ENCODE results near the gene BACH1.
A peak's percentile ranks its signal among the peaks of the same experiment; 100 is the strongest.

Gene BACH1

DNA sequence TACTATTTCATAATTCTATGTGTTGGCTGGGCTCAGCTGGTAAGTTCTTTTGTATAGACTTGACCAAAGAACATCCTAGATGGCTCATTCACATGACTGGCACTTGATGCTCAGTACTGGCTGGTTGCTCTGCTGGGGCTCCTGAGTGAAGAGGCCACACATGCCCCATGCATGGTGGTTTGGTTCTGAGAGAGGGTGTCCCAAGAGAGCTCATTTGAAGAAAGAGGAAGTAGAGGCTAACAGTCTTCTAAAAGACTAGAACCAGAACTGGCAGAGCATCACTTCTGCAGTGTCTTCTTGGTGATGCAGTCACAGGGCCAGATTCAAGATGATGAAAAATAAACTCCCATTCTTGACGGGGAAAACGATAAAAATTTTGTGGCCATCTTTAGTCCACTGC lies 5.2 kb upstream of the BACH1 start:
- no peak for DNase-seq (ENCODE audit: low spot score)

DNA sequence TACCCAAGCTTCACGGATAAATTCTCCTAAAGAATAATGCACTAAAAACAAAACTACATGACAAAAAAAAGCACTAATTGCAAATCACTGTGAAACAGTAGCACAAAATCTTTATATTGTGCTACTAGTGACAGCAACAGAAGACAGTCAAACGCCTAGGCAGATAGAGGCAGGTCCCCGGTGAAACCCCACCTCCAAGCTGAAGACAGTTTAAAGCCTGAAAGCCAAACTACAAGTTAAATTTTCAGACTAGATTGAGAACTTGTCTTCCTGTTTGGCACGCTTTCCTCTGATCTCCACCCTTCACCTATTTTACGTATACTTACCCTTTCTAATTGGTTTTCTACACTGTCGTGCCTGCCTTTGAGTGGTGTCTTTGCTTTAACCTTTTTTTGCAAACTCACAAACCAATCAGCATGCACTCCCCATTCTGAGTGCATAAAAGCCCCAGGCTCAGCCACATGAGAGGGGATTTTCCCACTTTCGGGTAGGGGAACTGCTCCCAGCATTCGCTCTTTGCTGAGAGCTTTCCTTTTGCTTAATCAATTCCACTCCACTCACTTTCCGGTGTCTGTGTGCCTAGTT lies 3.6 kb upstream of the BACH1 start:
- no peak for DNase-seq (ENCODE audit: low spot score)

DNA sequence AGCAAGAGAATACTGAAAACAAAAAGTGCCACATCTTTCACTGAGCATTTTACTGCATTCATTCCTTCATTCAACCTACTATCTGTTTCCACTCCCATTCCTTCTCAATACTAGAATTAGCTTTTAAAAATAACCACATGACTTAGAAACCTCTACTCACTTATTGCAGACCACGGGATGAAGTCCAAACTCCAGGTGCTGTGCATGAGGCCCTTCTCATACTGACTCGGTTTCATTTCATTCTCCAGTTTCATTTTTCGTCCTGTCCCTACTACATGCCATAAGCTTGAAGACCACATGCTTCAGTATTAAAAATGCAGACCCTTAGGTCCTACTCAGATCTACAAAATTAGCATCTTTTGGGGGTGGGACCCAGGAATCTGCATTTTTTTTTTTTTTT lies 2.3 kb upstream of the BACH1 start:
- DNase-seq (ENCODE audit: low spot score): no peak

DNA sequence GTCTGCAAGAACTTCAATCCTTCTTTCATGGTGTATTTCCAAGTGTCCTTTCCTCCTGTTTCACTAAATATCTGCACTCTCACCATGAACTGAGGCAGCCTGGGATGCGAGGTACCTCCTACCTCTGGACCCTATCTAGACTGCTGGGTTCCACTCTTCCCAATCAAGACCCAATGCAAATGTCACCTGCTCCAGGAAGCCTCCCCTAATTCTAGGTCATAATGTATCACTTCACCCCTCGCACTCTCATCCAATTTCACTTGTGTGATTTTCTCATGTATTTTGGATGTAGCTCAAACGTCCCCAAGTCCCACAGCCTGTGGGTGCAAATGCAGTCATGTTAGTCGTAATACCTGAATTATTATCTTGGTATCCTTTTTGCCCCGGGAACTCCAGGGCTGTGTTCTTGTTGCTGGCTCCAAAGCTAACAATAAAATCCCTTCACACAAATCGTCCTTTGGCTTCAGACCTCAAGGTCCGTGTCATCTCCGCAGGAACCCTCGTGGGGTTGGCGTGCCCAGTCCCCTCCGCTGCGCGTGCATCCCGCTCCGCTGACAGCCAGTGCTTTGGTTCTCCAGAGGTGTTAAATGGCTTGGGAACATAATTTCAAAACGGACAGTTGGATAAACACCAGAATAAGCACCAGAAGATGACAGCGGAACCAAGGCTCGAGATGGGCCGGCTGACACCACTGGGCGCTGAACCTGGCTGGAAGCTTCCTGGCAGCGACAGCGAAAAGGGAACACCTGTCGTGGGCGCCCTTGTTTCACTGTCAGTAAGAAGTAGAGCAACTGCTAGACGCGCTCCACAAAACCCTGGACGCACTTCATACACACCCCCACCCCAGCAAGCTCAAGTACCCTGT lies 1.0 kb upstream of the BACH1 start:
- DNase-seq (ENCODE audit: low spot score): no peak

DNA sequence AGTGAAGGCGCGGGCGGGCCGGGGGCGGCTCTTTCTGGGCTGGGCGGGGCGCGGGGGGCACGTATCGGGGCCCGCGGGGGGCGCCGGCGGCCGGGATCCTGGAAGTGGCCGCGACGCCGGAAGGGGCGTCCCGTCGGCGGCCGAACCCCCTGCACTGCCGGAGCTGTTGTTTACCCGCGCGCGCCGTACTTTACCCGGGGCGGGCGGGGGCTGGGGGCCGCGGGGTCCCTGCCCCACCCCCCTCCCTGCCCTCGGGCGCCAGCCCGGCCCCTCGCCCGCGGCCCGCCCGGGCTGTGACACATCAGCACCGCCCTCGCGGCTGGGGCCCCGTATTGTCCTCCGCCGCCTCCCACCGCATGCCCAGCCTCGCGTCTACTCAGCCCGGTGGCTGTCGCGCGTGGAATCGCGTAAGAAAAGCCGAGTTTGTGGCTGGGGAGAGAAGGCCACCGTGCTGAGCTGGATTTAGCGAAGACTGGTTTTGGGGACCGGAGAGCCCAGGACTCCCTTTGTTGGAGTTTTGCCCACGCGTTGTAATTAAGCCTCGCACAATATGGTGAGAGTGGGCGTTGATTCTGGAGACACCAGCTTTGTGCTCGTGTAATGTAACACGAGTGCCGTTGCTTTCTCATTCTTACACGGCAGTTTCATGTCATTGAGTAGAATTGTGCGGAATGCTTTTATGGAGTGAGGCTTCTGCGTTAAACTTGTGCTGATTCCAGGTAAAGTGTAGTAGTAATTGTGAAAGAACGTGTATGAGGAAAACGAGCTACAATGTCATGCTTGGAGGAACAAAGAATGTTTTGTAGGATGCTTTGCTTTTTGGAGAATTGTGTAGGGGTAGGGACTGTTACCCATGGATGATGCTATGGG lies 559 bp downstream of the BACH1 start:
- DNase-seq (ENCODE audit: low spot score): peak; percentile 46

DNA sequence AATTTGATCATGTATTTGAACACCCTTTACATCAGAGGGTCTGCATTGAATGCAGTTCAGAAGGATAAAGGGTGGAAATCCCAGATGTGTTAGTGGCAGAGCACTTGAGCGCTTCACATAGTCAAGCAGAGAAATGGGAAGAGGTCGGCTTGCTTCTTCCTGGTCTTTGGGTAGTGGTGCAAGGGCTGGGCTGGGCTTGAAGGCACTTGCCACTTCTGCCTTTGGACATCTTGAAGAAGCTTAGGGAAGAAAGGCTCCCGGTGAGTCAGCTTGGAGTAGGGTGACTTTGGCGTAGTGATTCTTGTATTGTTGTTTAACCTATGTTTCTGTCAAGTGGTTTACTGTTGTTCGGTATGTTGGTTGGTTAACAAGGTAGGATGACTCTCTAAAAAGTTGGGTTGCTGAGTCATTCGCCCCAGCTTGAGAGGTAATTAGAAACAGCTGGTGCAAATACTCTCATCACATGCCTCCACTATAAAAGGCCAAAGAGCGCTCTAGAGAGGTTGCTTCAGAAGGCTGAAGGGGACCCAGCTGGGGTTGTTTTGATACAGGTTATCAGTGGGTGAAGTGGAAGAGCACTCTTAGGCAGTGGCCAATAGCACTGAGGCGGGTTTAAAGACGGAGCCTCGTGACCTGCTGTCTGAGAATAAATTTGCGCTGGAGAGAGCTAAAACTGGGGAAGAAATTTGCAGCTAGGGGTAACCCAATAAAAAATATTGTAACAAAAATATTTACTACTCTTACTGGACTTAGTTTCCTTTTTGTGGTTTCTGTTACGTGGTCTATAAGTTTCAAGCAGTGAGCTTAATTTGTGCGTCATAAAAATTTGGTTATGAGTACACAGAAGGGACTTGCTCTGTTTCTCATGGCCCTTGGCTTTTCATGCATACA lies 1.4 kb downstream of the BACH1 start:
- peak; percentile 46 for DNase-seq (ENCODE audit: low spot score)

DNA sequence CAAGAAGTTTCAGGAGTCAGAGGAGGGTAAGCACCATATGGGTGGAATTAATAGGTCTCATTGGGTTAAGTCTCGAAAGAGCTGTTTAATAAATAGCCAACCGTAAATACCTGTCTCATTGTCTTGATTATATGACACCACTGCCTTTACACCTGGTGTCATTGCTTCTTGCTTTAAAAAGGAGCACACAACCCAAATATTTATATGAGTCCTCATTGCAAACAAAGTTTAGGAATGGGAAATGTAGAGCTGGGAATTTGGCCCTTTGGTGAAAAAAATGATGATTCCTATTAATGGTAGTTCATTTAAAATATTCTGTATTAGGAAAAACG lies 2.1 kb downstream of the BACH1 start:
- DNase-seq (ENCODE audit: low spot score): no peak

DNA sequence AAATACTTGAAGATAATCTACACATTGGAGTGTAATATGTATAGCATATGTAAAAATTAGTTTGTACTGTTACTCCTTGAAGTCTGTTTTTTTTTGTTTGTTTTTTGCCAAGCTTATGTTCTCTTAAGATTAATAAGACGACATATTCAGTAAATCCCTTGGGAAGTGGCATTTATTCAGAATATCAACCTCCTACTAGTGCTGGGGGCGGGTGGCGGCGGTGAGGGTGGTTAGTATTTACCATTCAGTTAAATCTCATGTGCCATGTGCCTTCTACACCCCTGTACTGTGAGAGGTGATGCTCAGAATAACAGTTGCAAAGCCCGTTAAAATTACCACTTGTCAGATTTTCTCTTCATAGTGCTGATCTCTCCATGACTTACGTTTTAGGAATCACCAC lies 3.0 kb downstream of the BACH1 start:
- no peak for DNase-seq (ENCODE audit: low spot score)

DNA sequence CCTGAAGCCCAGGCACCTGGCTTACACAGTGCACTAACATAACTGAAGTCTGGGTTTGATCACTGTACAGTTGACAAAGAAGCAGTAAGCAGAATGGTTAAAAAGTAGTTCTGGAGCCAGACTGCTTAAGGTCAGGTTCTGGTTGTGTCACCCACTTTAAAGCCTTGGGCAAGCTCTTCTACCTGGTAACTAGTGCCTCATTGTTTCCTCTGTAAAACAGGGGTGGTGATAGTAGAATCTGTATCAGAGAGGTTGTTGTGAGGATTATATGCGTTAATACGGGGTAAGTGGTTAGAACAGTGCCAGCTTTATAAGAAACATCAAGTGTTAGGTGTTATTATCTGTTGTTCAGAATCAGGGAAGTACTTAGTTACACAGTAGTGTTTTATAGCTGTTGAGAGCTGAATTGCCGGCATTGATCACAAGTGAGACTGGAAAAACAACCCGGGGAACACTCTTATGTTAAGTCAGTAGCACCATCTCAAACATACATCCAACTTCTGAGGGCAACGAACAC lies 3.7 kb downstream of the BACH1 start:
- no peak for DNase-seq (ENCODE audit: low spot score)

DNA sequence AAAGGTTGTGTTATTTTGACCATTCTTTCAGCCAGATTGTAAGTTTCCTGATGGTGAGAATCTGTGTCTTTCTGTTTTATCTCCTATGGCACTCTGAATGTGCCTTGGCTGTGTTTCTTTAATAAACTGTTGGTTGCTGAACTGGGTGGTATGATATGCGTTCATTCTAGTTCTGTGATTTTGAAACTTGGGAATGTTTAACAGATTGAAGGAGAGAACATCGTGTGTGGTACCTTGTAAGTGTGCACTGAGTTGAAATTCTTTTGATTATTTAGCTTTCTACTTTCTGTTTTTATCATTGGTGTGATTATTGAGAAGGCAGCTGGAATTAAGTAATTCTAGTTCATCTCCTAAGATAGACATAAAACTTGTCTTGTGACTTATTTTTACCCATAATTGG lies 4.6 kb downstream of the BACH1 start:
- no peak for DNase-seq (ENCODE audit: low spot score)

DNA sequence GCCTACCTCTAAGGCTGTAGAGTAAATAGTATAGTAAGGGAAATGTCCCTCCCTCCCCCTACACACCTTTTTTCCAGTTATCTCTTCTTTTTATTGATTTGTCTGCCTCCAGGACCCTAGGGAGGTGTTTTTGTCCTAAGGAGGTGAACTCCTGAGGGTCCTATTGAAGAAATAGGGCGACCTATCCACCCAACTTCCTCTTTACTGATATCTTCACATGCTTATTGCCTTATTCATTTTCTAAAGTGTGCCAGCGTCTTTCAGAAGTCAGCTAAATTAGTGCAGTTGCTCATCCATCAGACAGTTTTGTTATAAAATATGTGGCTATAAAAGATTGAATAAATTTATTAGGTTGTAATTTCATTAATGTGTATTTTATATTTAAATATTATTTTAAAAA lies 5.9 kb downstream of the BACH1 start:
- no peak for DNase-seq (ENCODE audit: low spot score)

DNA sequence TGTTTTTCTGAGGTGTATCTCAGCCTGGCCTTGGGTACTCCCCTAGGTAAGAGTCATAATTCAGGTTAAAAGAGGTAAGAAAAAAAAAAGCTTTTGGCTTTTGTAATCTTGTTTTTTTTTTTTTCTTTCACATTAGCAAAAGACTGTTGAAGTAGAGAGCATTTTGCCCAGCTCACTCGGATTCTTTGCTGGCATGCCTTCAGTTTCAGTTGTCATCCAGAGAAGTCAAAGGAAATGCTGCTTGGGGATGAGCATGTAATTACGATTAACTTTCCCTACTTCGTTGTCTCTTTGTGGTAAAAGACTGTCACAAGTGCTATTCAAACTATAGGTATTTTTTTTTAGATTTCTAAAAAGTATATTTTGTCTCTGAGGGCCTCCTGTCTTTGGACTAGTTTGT lies 6.3 kb downstream of the BACH1 start:
- no peak for DNase-seq (ENCODE audit: low spot score)

DNA sequence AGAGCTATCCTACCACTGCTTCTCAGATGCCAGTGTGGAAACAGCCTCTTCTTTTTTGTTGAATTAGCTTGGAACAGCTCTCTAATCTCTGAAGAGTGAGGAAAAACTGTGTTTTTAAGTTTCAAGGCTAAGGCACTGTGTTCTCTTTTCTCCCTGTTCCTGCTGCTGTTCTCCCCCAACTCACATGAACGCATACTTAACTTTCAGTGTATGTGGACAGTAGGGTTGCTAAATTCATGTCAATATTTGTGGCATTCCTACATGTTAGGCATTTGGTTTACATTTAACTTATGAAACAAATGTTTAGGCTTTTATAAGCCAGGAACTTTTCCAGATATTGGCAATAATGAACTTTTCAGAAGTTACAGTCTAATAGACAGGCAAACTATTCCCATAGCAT lies 6.8 kb downstream of the BACH1 start:
- no peak for DNase-seq (ENCODE audit: low spot score)

DNA sequence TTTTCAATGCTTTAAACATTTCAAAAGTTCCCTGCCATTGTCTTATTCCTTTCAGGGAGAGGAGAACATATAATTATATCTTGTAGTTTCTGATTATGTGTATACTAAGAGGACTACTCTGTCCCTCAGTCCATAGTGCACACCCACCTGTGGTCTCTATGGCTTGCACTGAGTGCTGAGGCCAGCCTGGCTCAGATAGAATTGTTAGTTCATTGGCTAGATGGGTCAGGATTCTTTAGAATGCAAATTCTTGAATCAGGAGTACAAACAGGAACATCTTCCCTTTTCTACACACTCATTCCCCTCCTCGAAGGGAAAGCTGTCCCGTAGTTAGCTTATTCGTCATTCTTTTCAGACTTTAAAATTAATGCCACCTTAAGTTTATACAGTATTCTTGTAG lies 8.2 kb downstream of the BACH1 start:
- DNase-seq (ENCODE audit: low spot score): no peak

DNA sequence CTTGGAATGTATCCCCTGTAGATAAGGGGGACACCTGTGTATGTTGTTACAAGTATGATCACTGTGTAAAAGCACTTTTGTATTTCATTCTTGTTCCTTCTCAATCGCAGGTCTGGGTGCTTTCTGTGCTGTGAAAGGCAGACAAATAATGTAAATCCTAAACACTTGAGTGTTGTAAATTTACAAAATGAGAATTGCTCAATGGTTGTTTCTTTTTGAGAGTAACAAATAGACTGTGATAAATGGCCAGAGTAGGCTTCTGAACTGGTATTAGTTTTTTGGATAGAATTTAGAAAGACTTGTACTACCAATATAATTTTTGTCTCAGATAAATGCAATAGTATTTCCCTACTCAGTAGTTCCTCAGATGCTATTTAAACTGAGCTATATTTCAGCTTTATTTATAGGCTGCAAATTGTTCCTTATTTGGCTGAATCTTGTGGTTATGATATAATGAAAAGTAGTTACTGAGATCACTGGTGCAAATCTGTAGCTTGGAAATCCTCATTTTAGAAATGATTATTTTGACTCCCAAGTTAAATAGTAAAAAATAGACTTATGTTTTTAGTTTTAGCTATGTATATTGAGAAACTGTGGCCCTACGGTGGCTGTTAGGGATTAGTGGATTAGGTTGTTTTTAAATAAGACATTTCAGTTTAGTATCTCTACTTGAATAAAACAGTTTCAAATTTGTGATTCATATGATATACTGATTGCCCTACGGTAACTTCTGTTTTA lies 9.2 kb downstream of the BACH1 start:
- DNase-seq (ENCODE audit: low spot score): no peak

DNA sequence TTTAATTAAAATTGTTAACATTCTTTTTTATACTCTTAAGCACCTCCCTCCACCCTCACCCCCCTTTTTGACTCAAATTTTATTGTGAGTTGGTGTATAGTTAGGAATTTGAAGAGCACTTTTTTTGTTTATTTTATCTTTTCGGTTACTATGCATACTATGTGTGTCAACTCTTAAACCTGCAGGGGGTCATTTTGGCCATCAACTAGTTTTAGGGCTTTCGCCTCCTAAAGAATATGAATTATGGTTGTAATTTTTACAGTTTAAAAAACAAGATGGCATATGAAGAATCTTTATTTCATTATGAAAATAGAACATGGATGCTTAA lies 9.7 kb downstream of the BACH1 start:
- DNase-seq (ENCODE audit: low spot score): no peak

DNA sequence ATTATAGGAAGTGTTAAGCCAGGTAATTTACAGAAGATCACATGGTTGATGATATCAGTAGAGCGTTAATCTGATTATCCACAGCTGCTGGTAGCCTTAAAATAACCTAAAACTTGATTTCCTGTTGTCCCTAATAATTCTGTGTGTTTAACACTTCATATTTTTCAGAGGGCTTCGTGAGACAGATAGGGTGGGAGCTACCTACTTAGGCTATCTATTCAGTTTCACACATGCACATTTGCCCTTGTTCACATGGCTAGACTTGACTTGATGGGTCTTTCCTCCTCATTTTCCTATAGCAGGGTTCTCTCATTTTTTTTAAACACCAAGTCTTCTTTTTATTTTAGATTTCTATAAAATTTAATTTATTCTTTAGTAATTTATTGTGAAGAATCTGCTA lies 11.0 kb downstream of the BACH1 start:
- DNase-seq (ENCODE audit: low spot score): no peak

DNA sequence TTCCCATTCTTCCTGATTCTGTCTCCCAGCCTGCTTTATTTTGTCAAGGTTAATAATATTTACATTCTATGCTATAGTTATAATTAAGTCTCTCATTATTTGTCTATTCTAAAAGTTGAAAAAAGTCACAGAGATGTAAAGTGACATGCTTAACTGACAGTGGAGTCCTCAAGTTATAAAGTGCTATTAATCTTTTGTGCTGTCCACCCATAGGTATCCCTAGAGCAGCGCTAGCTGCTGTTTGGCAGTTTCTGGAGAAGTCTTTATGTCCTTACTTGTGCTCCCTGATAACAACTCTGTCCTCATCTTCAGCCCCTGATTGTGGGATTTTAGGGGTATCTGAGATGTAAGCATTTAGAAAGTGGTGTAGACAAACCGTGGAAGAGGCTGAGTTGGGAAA lies 13.1 kb downstream of the BACH1 start:
- DNase-seq (ENCODE audit: low spot score): no peak

DNA sequence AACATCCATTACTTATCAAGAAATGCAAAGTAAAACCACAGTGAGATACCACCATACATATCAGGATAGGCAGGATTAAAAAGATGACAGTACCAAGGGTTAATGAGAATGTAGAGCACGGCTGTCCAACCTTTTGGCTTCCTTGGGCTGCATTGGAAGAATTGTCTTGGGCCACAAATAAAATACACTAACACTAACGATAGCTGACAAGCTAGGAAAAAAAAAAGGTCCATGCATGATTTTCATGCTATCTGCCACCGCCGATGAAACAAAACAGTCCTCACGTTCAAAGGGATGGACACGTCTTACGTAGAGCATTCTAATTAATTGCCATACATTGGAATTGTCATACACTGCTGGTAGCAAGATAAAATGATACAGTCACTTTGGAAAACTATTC lies 14.3 kb downstream of the BACH1 start:
- DNase-seq (ENCODE audit: low spot score): no peak

DNA sequence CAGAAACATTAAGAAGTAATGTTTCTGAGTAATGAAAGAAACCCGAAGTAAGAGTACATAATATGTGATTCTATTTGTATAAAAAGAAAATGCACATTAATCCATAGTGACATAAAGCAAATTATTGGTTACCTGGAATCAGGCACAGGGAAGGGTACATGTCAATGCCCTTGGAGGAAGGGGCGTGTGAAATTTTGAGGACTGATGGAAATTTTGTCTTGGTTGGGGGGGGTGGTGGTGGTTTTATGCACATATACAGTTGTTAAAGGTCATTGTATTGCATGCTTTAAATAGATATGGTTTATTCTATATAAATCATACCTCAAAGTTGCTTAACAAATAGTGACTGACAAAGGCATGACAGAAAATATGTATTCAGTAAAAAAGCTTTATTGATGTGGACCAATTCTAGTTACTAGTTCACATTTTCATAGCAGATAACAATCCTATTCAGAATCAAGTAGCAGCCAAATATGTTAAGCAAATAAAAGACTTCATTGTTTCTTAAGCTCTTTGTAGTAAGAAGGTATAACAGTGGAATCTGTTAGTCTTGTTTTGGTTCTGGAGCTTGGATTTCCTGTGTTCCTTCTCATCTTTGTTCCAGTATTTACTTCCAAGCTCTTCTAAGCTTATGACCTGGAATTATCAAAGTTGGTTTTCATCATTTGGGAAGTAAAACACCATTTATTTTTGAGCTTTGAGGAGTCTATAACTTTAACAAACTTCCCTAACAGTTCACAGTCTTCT lies 15.1 kb downstream of the BACH1 start:
- no peak for DNase-seq (ENCODE audit: low spot score)
